Measurements from ENCODE around the gene ADAMTSL1.

Gene ADAMTSL1

GRCh38 chr9:18888290-18888689, 414.3 kb downstream of the ADAMTSL1 start:
- in situ Hi-C loops (cut with MboI; ENCODE audit: low sequenced_read_pairs) = no loop called here

GRCh38 chr9:18889550-18889949, 415.6 kb downstream of the ADAMTSL1 start:
- in situ Hi-C loops (cut with MboI; ENCODE audit: low sequenced_read_pairs) = no loop called here

- in situ Hi-C loops (cut with MboI; ENCODE audit: low sequenced_read_pairs) = no loop called here
These were observed 416.4 kb downstream of the ADAMTSL1 start for GRCh38 chr9:18890372-18890771.

DNA sequence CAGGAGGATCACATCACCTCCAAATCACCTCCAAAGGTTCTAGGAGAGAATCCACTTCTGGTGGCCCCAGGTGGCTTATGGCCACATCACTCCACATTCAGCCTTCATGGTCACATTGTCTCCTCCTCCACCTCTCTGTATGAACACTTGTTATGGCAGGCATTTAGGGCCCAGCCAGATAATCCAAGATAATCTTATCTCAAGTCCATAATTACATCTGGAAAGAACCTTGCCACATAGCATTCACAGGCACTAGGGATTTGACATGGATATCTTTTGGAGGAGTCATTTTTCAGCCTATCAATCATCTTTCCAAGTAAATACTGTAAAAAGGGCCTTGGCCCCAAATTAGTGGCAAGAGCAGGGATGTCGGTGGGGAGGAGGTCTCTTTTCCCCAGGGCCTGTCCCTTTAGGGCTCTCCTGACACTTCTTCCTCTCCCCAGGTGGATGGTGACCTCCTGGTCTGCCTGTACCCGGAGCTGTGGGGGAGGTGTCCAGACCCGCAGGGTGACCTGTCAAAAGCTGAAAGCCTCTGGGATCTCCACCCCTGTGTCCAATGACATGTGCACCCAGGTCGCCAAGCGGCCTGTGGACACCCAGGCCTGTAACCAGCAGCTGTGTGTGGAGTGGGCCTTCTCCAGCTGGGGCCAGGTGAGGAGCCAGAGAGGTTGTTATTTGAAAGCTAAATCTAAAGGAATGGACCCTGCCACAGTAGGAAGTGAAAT, 418.2 kb downstream of the ADAMTSL1 start:
- in situ Hi-C loops (cut with MboI; ENCODE audit: low sequenced_read_pairs) = no loop called here

DNA sequence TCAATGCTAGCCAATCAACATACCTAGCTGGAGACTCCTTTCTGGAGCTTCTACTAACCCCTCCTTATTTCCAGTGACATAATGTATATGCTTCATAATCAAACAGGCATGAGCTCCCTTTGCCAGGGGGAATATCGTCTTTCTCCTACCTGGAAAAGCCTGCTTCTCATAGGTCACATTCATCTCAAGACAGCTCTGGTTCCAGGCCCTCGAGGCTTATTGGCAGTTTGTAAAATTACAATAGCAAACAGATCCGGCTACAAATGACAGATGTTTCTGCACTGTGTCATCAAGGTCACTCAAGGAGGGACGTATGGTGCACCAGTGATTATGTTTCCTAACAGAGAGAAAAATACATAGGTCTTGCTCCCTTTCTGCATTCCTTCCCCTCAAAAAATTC, 419.1 kb downstream of the ADAMTSL1 start:
- in situ Hi-C loops (cut with MboI; ENCODE audit: low sequenced_read_pairs) = no loop called here

GRCh38 chr9:18893491-18893890, 419.5 kb downstream of the ADAMTSL1 start:
- in situ Hi-C loops (cut with MboI; ENCODE audit: low sequenced_read_pairs) = no loop called here

DNA sequence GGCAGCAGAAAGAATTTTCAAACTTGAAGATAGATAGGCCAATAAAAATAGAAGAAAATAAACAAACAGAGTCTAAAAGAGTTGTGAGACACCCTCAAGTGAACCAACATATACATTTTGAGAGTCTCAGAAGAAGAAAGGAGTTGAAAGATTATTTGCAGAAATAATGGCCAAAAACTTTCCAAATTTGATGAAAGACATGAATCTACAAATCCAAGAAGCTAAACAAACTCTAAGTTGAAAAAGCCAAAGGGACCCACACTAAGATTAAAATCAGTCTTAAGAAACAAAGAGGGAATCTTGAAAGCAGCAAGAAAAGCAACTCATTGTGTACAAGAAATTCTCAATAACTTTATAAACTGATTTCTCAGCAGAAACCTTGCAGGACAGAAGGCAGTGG, 422.1 kb downstream of the ADAMTSL1 start:
- in situ Hi-C loops (cut with MboI; ENCODE audit: low sequenced_read_pairs) = no loop called here

GRCh38 chr9:18896531-18897179, 422.7 kb downstream of the ADAMTSL1 start:
- in situ Hi-C loops (cut with MboI; ENCODE audit: low sequenced_read_pairs) = no loop called here

GRCh38 chr9:18903450-18903849, 429.5 kb downstream of the ADAMTSL1 start:
- in situ Hi-C loops (cut with MboI; ENCODE audit: low sequenced_read_pairs) = no loop called here

DNA sequence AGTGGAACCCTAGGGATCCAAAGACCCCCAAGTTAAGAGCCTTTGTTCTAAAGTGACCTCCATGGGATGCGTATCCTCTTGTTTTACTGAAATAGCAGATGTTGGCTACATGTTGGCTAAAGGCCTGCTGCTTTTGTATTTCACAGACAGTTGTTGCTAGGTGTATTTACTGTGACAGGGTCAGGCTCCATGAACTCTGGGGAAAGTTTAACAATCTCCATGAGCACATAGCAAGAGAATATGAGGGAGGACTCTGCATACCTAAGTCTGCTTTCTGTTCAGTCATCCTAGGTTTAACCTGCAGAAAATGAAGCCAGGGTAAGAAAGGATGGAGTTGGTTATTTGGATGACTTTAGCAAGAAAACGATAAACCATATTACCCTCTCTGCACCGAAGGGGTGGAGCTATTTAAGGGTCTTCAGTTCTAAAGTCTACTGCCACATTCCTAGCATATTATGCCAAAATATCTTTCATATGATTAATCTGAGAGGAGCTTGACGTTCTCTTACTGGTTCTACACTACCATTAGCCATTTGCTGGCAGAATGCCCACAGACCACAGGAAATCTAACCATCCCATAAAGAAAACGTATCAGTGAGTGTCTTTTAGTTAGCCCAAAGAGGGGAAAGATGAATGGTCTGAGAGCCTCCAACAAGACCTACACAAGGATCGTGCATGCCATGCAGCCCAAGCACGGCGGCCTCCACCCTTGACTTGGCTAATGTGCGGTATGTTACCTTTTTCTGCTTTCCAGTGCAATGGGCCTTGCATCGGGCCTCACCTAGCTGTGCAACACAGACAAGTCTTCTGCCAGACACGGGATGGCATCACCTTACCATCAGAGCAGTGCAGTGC, 431.3 kb downstream of the ADAMTSL1 start:
- in situ Hi-C loops (cut with MboI; ENCODE audit: low sequenced_read_pairs) = no loop called here

GRCh38 chr9:18905883-18906629, 432.1 kb downstream of the ADAMTSL1 start:
- in situ Hi-C loops (cut with MboI; ENCODE audit: low sequenced_read_pairs) = no loop called here

DNA sequence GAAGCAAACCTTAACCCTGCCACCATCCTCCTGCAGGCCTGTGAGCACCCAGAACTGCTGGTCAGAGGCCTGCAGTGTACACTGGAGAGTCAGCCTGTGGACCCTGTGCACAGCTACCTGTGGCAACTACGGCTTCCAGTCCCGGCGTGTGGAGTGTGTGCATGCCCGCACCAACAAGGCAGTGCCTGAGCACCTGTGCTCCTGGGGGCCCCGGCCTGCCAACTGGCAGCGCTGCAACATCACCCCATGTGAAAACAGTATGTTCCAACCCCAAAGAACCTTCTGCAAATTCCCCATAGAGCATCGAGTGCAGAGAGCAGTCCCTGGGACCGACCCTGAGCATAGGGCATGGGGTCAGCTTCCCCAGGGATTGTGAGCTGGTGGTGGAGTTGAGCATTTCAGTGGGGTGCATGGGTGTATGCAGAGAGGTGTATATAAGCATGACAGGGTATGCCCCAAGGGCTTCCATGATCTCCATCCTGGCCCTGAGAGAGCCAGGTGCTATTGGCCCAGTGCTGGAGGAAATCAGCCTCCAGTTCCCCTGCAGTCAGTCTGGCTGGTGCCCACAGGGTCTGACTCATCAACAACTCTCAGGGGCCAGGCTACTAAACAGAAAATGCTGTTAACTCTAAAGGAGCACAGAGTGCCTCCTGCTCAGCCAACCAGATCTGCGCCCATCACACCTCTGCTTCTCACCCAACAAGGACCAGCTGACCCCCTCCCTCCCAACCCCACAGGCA, 432.9 kb downstream of the ADAMTSL1 start:
- in situ Hi-C loops (cut with MboI; ENCODE audit: low sequenced_read_pairs) = no loop called here

DNA sequence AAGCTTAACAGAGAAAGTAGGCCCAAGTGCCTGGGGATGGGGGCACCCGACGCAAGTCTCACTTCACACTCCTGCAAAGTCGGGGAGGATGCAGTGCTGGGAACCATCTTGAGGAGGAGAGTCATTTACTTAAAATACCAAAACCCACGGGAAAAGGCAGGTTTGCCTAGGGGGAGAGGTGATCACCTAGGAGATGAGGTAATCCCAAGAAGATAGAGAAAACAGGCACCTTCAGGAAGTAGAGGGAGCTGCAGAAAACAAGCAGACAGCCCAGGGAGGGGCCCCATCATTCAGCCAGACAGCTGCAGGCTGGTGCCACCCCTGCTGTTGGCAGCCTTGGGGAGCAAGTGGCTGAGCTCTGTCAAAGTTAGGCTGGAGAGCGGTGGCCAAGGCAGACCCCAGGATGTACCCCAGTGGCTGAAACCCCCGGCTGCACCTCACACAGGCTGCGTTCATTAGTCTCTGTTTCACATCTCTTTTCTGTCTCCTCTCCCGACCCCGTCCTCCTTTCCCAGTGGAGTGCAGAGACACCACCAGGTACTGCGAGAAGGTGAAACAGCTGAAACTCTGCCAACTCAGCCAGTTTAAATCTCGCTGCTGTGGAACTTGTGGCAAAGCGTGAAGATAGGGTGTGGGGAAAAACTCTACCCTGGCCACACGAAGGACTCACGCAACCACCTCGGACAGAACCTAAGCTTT, 434.1 kb downstream of the ADAMTSL1 start:
- in situ Hi-C loops (cut with MboI; ENCODE audit: low sequenced_read_pairs) = no loop called here

- in situ Hi-C loops (cut with MboI; ENCODE audit: low sequenced_read_pairs) = no loop called here
These were observed 435.4 kb downstream of the ADAMTSL1 start for GRCh38 chr9:18909140-18910018.

DNA sequence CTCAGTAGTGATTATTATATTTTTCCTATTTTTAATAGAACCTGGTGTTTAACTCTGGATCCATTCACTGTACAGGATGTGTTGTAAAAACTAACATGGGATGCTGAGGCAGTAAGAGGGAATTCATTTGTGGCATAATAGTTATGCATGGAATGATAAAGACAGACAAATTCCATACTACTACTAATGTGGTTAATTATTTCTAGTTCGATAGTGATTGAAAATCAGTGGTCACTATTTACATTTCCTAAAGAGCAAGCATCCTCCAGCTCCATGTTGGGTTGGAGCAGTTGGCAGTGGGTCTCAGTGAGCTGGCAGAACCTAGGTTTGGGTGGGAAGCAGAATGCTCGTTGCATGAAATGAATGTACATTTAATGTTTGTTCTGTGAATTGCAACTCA, 436.5 kb downstream of the ADAMTSL1 start:
- in situ Hi-C loops (cut with MboI; ENCODE audit: low sequenced_read_pairs) = no loop called here

DNA sequence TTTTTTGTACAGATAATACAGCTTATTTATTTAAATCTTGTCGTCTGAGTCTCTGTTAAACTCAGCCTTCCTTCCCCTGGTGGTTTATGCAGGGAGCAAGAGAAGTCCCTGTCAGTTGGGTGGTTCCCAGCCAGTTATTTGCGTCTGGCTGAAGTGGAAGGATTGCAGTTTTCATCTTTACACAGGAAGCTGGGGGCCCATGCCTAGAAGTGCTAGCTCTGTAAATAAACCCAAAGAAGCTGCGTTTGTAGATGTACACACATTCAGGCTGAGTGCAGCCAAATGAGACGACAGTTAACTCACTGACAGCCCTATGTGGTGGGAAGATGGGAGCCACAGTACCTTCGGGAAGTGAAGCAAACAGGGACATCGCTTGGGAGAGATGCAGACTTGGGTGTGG, 437.0 kb downstream of the ADAMTSL1 start:
- in situ Hi-C loops (cut with MboI; ENCODE audit: low sequenced_read_pairs) = no loop called here

DNA sequence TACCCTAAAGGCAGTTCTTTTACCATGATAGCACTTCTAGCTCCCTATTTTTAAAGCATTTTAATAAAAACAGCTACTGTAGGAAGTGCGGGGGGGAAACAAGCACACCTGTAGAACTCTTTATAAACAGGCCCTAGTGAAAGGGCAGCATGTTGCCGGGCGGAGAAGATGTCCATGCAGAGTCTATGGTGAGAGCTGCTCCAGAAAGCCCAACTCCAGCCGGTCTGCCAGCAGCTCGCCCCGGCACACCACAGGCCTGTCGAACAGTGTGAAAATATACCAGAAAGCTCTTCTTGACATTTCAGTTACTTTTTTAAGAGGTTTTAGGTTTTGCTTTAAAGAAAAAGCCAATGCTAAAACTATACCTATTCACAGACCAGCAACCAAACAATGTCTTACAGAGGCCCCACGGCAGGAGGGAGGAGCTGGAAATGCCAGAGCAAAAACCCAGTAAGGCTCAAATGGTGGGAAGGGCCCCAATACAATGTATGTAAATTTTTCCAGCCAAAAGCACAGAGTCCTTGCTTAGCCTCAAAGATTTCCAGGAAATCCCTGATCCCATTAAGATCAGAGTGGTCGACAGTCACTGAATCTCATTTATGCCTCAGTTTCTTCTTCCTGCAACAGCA, 437.9 kb downstream of the ADAMTSL1 start:
- in situ Hi-C loops (cut with MboI; ENCODE audit: low sequenced_read_pairs) = no loop called here
